ENCODE measurements around the gene ABCD4.

The ABCD4 gene

DNA sequence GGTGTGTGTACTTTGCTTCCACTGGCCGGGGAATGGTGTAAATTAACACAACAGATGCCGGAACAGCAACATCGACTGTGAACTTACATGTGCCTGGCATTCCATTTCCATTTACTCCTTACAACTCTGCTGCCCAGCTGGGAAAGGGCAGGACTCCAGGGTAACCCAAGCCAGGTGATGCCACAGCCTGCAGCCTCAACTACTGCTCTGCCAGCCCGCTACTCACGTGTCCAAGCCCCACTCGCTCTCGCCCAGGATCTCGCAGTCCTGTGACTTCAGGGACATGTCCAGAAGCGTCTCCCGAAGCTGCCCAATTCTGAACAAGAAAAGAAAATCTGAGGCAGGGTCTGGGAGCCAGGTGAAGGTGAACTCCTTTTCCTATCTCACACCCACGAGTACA lies 10.7 kb downstream of the ABCD4 start:
- H3K27me3 ChIP-seq (ENCODE audit: insufficient read depth, low read depth) = no peaks in the 10 kb centered on the region
- H3K4me1 ChIP-seq (ENCODE audit: low read depth, poor library complexity, severe bottlenecking) = no peaks in the 10 kb centered on the region
- no peak overlapping the region for H3K9ac ChIP-seq
- H2AFZ ChIP-seq (ENCODE audit: low read depth) = no peak overlapping the region
- H4K20me1 ChIP-seq (ENCODE audit: insufficient read depth) = no peaks in the 10 kb centered on the region
- no peak overlapping the region for H3K4me2 ChIP-seq
- no peak overlapping the region for H3K4me3 ChIP-seq (IDR thresholded peaks at IDR 0.05; ENCODE audit: insufficient read depth, low read depth, low read length)
- H3K79me2 ChIP-seq (ENCODE audit: insufficient read depth, low read depth) = no peaks in the 10 kb centered on the region
- TF ChIP-seq, protein P1, sequence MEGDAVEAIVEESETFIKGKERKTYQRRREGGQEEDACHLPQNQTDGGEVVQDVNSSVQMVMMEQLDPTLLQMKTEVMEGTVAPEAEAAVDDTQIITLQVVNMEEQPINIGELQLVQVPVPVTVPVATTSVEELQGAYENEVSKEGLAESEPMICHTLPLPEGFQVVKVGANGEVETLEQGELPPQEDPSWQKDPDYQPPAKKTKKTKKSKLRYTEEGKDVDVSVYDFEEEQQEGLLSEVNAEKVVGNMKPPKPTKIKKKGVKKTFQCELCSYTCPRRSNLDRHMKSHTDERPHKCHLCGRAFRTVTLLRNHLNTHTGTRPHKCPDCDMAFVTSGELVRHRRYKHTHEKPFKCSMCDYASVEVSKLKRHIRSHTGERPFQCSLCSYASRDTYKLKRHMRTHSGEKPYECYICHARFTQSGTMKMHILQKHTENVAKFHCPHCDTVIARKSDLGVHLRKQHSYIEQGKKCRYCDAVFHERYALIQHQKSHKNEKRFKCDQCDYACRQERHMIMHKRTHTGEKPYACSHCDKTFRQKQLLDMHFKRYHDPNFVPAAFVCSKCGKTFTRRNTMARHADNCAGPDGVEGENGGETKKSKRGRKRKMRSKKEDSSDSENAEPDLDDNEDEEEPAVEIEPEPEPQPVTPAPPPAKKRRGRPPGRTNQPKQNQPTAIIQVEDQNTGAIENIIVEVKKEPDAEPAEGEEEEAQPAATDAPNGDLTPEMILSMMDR (conservative IDR thresholded peaks at IDR 0.05; ENCODE audit: low read depth, low read length) = no peak
- no peak overlapping the region for H3K27ac ChIP-seq
- no peaks in the 10 kb centered on the region for H3K36me3 ChIP-seq (ENCODE audit: insufficient read depth)

- no peak overlapping the region for H3K4me2 ChIP-seq
- H2AFZ ChIP-seq (ENCODE audit: low read depth) = no peak overlapping the region
- H3K79me2 ChIP-seq (ENCODE audit: insufficient read depth, low read depth) = no peaks in the 10 kb centered on the region
- no peak overlapping the region for H3K27ac ChIP-seq
- no peaks in the 10 kb centered on the region for H3K36me3 ChIP-seq (ENCODE audit: insufficient read depth)
- H3K27me3 ChIP-seq (ENCODE audit: insufficient read depth, low read depth) = no peaks in the 10 kb centered on the region
- no peaks in the 10 kb centered on the region for H4K20me1 ChIP-seq (ENCODE audit: insufficient read depth)
- no peaks in the 10 kb centered on the region for H3K4me1 ChIP-seq (ENCODE audit: low read depth, poor library complexity, severe bottlenecking)
- H3K4me3 ChIP-seq (IDR thresholded peaks at IDR 0.05; ENCODE audit: insufficient read depth, low read depth, low read length) = no peak overlapping the region
- no peak overlapping the region for H3K9ac ChIP-seq
- TF ChIP-seq, protein P1 (conservative IDR thresholded peaks at IDR 0.05; ENCODE audit: low read depth, low read length) = peak; percentile 60
These were observed 12.3 kb downstream of the ABCD4 start for GRCh38 chr14:74290415-74290814.

GRCh38 chr14:74289801-74290200 lies 12.9 kb downstream of the ABCD4 start:
- Histone ChIP-seq H4K20me1 (ENCODE audit: insufficient read depth) (no peaks in the 10 kb centered on the region), H2AFZ (ENCODE audit: low read depth) (no peak overlapping the region), H3K36me3 (ENCODE audit: insufficient read depth) (no peaks in the 10 kb centered on the region), H3K4me3 (IDR thresholded peaks at IDR 0.05; ENCODE audit: insufficient read depth, low read depth, low read length) (no peak overlapping the region), H3K27me3 (ENCODE audit: insufficient read depth, low read depth) (no peaks in the 10 kb centered on the region), H3K27ac (no peak overlapping the region), H3K4me1 (ENCODE audit: low read depth, poor library complexity, severe bottlenecking) (no peaks in the 10 kb centered on the region), H3K79me2 (ENCODE audit: insufficient read depth, low read depth) (no peaks in the 10 kb centered on the region), H3K9ac (no peak overlapping the region), H3K4me2 (no peak overlapping the region)
- TF ChIP-seq, protein P1 (conservative IDR thresholded peaks at IDR 0.05; ENCODE audit: low read depth, low read length) = no peak

GRCh38 chr14:74286736-74287135 lies 16.0 kb downstream of the ABCD4 start:
- Histone ChIP-seq H3K4me3 (IDR thresholded peaks at IDR 0.05; ENCODE audit: insufficient read depth, low read depth, low read length) (no peak overlapping the region), H3K36me3 (ENCODE audit: insufficient read depth) (no peaks in the 10 kb centered on the region), H3K79me2 (ENCODE audit: insufficient read depth, low read depth) (no peaks in the 10 kb centered on the region), H3K9ac (no peak overlapping the region), H3K27me3 (ENCODE audit: insufficient read depth, low read depth) (no peaks in the 10 kb centered on the region), H2AFZ (ENCODE audit: low read depth) (no peak overlapping the region), H3K4me2 (no peak overlapping the region), H3K4me1 (ENCODE audit: low read depth, poor library complexity, severe bottlenecking) (no peaks in the 10 kb centered on the region), H4K20me1 (ENCODE audit: insufficient read depth) (no peaks in the 10 kb centered on the region), H3K27ac (no peak overlapping the region)
- TF ChIP-seq, protein P1 (conservative IDR thresholded peaks at IDR 0.05; ENCODE audit: low read depth, low read length) = no peak

Measured in KMS-11 (cell line).